Rectal smooth muscle tissue (tissue), 1 donor: ENCODE measurements around the gene TNNT3.

Experiments
- H3K27ac ChIP-seq: one replicate; pipeline ENCODE4 v1.7.0; 2013; ENCODE audit warnings: low read depth, low read length, inconsistent platforms
- H3K27me3 ChIP-seq: one replicate; pipeline ENCODE4 v1.7.0; 2013; ENCODE audit warnings: low read length; ENCODE audit not compliant: control insufficient read depth, insufficient read depth
- H3K36me3 ChIP-seq: one replicate; pipeline ENCODE4 v1.7.0; 2013; ENCODE audit warnings: low read length; ENCODE audit not compliant: control insufficient read depth, insufficient read depth
- H3K4me1 ChIP-seq: one replicate; pipeline ENCODE4 v1.7.0; 2013; ENCODE audit warnings: low read length; ENCODE audit not compliant: control insufficient read depth, insufficient read depth
- H3K4me3 ChIP-seq: one replicate; pipeline ENCODE4 v1.7.0; 2013; ENCODE audit warnings: low read length
- H3K9ac ChIP-seq: one replicate; pipeline ENCODE4 v1.7.0; 2013; ENCODE audit warnings: low read length

The TNNT3 gene

DNA sequence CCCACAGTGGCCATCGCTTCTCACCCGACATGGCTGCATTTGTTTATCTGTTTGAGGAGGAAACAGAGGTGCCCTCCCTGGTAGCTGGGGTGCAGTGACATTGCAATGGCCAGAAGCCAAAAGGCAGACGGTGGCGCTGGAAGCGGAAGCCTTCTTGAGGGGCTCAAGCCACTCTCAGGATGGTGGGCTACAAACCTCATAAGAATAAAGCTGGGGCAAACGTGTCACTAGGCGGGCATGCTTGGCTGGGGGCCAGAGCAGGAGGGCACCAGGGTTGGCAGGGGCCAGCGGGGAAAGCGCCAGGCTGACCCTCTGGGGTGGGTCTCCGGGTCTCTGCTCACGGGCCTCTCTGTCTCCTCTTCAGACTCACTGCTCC lies 12.6 kb downstream of the TNNT3 start:
- Histone ChIP-seq H3K4me3 (no peak overlapping the region), H3K4me1 (no peaks in the 10 kb centered on the region), H3K27me3 (no peaks in the 10 kb centered on the region), H3K36me3 (no peaks in the 10 kb centered on the region), H3K27ac (no peak overlapping the region), H3K9ac (no peak overlapping the region)

GRCh38 chr11:1932681-1933080 lies 13.2 kb downstream of the TNNT3 start:
- no peaks in the 10 kb centered on the region for H3K36me3 ChIP-seq
- H3K9ac ChIP-seq, result no peak overlapping the region
- no peak overlapping the region for H3K4me3 ChIP-seq
- H3K27me3 ChIP-seq, result no peaks in the 10 kb centered on the region
- H3K27ac ChIP-seq, result no peak overlapping the region
- no peaks in the 10 kb centered on the region for H3K4me1 ChIP-seq

DNA sequence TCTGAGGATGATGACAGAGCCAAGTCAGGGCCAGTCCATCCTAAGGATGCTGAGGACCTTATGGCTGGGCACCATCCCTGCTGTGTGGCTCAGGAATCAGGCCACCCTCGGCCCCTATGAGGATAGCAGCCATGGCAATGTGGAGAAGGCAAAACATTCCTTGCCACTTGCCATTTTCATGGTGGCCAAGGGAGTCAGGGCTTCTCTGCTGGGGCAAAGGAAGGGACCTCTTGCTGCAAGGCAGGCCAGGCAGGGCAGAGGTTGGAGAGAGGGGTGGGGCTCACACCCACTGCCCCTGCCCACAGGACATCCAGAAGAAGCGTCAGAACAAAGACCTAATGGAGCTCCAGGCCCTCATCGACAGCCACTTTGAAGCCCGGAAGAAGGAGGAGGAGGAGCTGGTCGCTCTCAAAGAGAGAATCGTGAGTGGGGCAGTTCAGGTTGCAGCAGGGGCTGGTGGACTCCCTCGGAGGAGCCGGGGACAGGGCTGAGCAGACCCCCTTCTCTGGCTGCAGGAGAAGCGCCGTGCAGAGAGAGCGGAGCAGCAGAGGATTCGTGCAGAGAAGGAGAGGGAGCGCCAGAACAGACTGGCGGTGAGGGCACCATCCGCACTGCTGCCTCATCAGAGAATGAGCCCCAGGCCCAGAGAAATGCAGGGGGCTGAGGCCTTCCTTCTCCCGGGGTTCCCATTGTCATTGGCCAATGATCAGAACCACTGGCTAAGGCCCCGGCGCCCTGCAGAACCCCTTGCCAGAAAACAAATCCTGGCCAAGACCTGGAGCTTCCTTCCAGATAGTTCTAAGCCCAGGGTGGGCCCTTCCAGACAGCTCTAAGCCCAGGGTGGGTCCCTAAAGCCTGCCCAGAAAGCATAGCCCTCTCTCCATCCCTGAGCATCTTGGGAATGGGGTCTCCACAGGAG lies 14.2 kb downstream of the TNNT3 start:
- no peaks in the 10 kb centered on the region for H3K27me3 ChIP-seq
- no peak overlapping the region for H3K27ac ChIP-seq
- no peak overlapping the region for H3K4me3 ChIP-seq
- H3K9ac ChIP-seq, result no peak overlapping the region
- no peaks in the 10 kb centered on the region for H3K36me3 ChIP-seq
- H3K4me1 ChIP-seq, result no peaks in the 10 kb centered on the region

- Histone ChIP-seq H3K27ac (no peak overlapping the region), H3K36me3 (no peaks in the 10 kb centered on the region), H3K27me3 (no peaks in the 10 kb centered on the region), H3K4me3 (no peak overlapping the region), H3K4me1 (no peaks in the 10 kb centered on the region), H3K9ac (no peak overlapping the region)
These were observed 15.0 kb downstream of the TNNT3 start for GRCh38 chr11:1934335-1935155.

DNA sequence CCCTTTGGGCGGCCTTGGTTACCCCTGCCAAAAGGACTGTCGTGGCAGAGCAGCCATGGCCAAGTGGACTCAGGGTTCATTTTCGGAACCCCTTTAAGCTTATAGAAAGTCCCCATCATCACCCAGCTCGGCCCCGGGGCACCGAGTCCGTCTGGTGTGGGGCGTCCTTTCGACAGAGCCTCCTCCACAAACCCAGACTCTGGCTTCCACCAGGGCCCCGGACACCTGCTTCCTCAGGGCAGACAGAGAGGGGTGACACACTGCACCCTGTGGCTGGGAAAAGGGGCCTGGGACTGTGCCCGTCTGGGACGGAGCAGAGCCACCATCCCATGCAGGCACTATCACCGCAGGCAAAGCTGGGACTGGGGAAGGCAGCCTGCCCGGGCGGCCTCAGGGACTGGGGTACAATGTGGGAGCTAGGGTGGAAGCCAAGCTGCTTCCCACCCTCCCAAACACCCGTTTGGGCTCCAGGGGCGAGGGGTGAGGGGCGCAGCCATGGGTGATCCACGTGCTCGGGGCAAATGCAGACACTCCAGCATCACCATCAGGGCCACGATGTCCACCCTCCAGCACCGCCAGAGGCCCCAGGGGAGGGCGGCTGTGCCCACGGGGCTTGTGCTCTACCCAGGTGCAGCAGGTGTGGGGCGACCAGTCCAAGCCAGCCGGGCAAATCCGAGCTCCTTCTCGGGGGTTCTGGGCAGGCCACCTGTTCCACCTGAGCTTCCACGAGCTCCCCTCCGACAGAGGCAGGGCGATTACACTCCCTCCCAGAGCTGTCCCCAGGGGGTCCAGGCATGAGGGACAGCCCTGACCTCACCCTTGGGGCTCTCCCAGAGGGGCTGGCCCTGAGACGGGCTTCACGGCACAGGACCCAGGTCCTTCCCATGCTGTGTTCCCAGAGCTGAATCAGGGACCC lies 15.9 kb downstream of the TNNT3 start:
- H3K4me3 ChIP-seq, result no peak overlapping the region
- H3K27ac ChIP-seq, result no peak overlapping the region
- no peaks in the 10 kb centered on the region for H3K4me1 ChIP-seq
- no peaks in the 10 kb centered on the region for H3K27me3 ChIP-seq
- no peaks in the 10 kb centered on the region for H3K36me3 ChIP-seq
- H3K9ac ChIP-seq, result no peak overlapping the region

GRCh38 chr11:1936072-1936780 lies 16.7 kb downstream of the TNNT3 start:
- Histone ChIP-seq H3K27ac (no peak overlapping the region), H3K36me3 (no peaks in the 10 kb centered on the region), H3K9ac (no peak overlapping the region)

DNA sequence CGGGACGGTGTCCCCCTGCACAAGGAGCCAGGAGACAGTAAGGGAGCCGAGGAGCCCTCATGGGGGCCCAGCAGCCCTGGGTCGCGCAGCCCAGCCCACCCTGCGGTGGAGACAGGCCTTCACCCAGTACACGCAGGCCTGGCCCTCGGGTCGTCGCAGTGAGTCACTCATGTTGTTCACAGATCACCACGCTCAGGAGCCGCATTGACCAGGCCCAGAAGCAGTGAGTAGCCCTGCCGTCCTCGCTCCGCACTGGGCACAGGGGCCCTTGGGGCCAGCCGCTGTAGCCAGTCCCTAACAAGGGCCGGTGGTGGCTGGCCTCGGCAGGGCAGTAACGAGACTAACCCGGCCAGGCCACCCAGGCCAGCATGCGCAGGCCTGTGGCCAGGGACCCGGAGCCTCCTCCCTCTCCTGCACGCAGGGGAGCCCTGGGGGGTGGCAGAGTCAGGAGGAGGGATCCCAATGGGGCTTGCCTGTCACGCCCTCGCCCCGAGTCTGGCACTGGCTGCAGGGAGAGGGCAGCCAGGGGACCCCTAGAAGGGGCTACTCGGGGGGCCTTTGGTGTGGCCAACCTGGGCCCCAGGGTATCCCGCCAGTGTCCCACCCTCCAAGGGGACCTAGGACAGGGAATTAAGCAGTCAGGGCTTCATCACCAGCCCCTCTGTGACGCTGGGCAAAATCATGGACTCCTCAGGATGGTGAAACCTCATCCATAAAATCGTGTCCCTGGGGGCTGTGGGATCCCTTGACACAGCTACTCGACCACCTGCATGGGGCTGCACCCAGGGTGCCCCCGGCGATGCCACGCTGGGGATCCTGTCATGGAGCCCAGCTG lies 17.5 kb downstream of the TNNT3 start:
- Histone ChIP-seq H3K4me3 (no peak overlapping the region), H3K9ac (no peak overlapping the region), H3K27ac (no peak overlapping the region), H3K27me3 (no peaks in the 10 kb centered on the region), H3K4me1 (no peaks in the 10 kb centered on the region), H3K36me3 (no peaks in the 10 kb centered on the region)

More at GRCh38 chr11:1936072-1936780, 16.7 kb downstream of the TNNT3 start:
- Histone ChIP-seq H3K4me3 (no peak overlapping the region), H3K27me3 (no peaks in the 10 kb centered on the region), H3K4me1 (no peaks in the 10 kb centered on the region)

DNA sequence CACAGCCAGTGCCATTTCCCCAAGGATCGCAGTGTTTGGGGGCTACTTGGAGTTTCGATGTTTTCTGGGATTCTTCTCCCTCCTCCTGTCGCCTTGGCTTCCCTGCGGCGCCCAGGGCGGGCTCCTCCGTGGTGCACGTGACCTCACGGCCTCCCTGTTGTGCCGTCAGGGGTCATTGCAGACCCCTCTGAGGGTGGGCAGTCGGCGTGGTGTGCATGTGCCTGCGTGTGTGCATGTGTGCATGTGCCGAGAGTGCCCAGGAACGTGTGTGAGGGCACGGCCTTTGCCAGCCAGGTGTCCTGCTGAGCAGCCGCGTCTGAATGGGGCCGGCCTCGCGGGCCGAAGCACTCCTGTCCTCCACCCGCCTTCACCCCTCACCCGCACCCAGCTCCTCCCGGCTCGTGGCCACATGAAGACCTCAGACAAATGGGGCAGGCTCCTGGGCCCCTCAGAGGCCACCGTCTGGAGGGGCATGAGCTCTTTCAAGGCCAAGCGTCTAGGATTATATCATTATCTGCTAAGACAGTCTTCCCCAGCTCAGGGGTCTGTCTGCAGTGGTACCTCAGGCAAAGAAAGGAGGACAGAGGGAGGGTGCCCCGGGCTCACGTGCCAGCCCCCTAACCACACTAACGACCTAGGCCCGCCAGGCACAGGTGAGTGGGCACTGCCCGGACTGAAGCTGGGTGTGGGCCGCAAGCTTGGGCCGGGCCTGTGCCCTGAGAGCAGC lies 18.3 kb downstream of the TNNT3 start:
- Histone ChIP-seq H3K27me3 (no peaks in the 10 kb centered on the region), H3K4me1 (no peaks in the 10 kb centered on the region), H3K9ac (no peak overlapping the region)

DNA sequence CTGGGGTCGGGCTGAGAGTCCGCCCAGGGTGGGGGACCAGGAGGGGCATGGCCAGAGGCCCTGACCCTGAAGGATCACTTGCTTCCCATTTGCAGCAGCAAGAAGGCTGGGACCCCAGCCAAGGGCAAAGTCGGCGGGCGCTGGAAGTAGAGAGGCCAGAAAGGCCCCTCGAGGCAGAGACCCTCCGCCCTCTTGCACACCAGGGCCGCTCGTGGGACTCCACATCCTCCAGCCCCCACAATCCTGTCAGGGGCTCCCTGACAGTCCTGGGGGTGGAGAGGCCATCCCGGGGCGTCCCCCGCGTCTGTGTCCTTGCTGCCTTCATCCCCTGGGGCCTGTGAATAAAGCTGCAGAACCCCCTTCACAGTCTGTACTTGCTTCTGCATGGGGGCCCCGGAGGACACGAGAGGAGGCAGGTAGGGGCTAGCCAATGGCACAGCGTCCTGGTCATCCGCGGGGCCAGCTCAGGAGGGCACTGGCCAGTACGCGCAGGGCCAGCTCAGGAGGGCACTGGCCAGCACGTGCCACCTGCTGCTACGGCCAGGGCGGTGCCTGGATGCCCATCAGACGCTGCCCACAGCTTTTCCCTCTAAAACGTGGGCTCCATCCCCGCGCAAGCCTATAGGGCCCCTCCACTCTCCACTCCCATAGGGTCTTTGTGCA lies 19.0 kb downstream of the TNNT3 start:
- Histone ChIP-seq H3K9ac (no peak overlapping the region), H3K36me3 (no peaks in the 10 kb centered on the region), H3K4me3 (no peak overlapping the region), H3K4me1 (no peaks in the 10 kb centered on the region), H3K27ac (no peak overlapping the region), H3K27me3 (no peaks in the 10 kb centered on the region)

More for the DNA sequence above, 18.3 kb downstream of the TNNT3 start:
- no peak overlapping the region for H3K4me3 ChIP-seq
- H3K27ac ChIP-seq, result no peak overlapping the region
- H3K36me3 ChIP-seq, result no peaks in the 10 kb centered on the region

DNA sequence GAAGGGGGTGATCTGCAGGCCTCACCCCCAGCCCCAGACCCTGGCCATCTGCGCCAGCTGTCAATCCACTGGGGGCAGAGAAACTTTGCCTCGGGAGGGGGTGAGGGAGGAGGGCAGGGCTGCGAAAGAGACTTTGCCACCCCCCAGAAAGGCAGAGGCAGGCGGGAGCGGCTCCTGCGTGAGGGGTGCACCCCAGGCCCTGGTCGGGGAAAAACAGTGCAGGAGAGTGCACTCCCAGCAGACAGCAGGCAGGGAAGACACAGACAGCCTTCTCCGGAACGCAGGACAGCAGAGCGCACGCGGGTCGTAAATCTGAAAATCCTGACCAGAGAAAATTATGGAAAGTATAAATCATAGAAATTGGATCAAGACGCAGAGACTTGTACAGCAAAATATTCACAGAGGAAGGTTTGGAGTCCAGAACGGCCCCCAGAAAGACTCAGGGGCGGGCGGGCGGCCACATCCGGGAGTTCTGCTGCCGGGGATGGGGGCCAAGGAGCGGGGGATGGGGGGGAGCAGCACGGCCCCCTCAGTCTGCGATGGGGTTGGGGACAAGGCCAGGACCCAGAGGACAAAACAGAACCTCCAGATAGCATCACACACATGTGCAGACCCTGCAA lies 19.6 kb downstream of the TNNT3 start:
- Histone ChIP-seq H3K27me3 (no peaks in the 10 kb centered on the region), H3K9ac (no peak overlapping the region), H3K27ac (no peak overlapping the region), H3K4me3 (no peak overlapping the region), H3K36me3 (no peaks in the 10 kb centered on the region), H3K4me1 (no peaks in the 10 kb centered on the region)
